ENCODE data around the gene TSPEAR. TPM values are rescaled to one million over a fixed set of nuclear protein-coding genes. Genes with fewer than 3 reads are reported as not detected.
"Not testable (repeated sequence)": the region's sequence is repeated elsewhere in the genome, so short reads cannot be mapped to it uniquely, and the experiment has no call there.

Gene TSPEAR
- total RNA-seq, 2 experiments from 2014 or later: not detected

GRCh38 chr21:44581158-44581557, 130.2 kb downstream of the TSPEAR start:
- intact Hi-C loops (cut with DNase I, micrococcal nuclease): no loop called here
- TF ChIP-seq CTCF (IDR thresholded peaks at IDR 0.05): no peak
- Mint-ChIP-seq H3K36me3 (ENCODE audit: low read depth) (no peaks in the 10 kb centered on the region), H3K4me3 (peak overlapping the region; percentile 8), H3K4me1 (ENCODE audit: low read depth) (peaks cover 24% of the 10 kb centered on the region), H3K27ac (no peak overlapping the region), H3K27me3 (peaks cover 27% of the 10 kb centered on the region), H3K9me3 (peaks cover 14% of the 10 kb centered on the region)
- H3K4me1 ChIP-seq (ENCODE audit: insufficient read depth, low read length): peaks cover 3% of the 10 kb centered on the region
- no peak for ATAC-seq (ENCODE audit: poor library complexity)
- ChIA-PET POLR2A (interaction anchor here (0.6 to 1.5 kb wide), 2 partner anchors 33 to 184 kb away, joined by 3 to 6 read pairs; no protein-coding TSS in a partner anchor), CTCF (no interaction called here)
- no peaks in the 10 kb centered on the region for H3K36me3 ChIP-seq (ENCODE audit: insufficient read depth, low read length)
- no peak for DNase-seq
- H3K27me3 ChIP-seq (ENCODE audit: control insufficient read depth in 1 of 2, insufficient read depth in 2 of 2, low read length in 2 of 2): peaks cover 0 to 10% of the 10 kb centered on the region in 2 experiments
- no peak overlapping the region for H3K4me3 ChIP-seq (ENCODE audit: low read length)
- H3K9me3 ChIP-seq (ENCODE audit: control insufficient read depth in 1 of 2, insufficient read depth in 1 of 2, low read length in 2 of 2): peaks cover 12 to 41% of the 10 kb centered on the region in 2 experiments
- H3K27ac ChIP-seq (ENCODE audit: low read depth in 1 of 2, low read length in 2 of 2): no peak overlapping the region

GRCh38 chr21:44580231-44580821, 131.0 kb downstream of the TSPEAR start, which contains the start of gene KRTAP10-5:
Gene KRTAP10-5 (minus strand): TSS chr21:44580604. CDS start chr21:44580578, 26 bp downstream.
- H3K27ac ChIP-seq (ENCODE audit: low read depth in 1 of 2, low read length in 2 of 2); H3K36me3 Mint-ChIP-seq (ENCODE audit: low read depth); H3K4me1 ChIP-seq (ENCODE audit: insufficient read depth, low read length); H3K36me3 ChIP-seq (ENCODE audit: insufficient read depth, low read length); H3K27me3 ChIP-seq (ENCODE audit: control insufficient read depth in 1 of 2, insufficient read depth in 2 of 2, low read length in 2 of 2); H3K27ac Mint-ChIP-seq; intact Hi-C loops (cut with DNase I, micrococcal nuclease); H3K4me3 ChIP-seq (ENCODE audit: low read length); DNase-seq; ATAC-seq (ENCODE audit: poor library complexity): not testable (repeated sequence)
- H3K27me3 Mint-ChIP-seq: peaks cover 21% of the 10 kb centered on the region
- ChIA-PET POLR2A (interaction anchor here (1.5 kb wide), 1 partner anchor 33 kb away, joined by 6 read pairs; no protein-coding TSS in a partner anchor), CTCF (interaction anchor here (0.6 kb wide), 1 partner anchor 48 kb away, joined by 3 read pairs; no protein-coding TSS in a partner anchor)
- peaks cover 12 to 38% of the 10 kb centered on the region in 2 experiments for H3K9me3 ChIP-seq (ENCODE audit: control insufficient read depth in 1 of 2, insufficient read depth in 1 of 2, low read length in 2 of 2)
- peak within 1 kb of the TSS; percentile 20 for H3K4me3 Mint-ChIP-seq
- peaks cover 14% of the 10 kb centered on the region for H3K9me3 Mint-ChIP-seq
- H3K4me1 Mint-ChIP-seq (ENCODE audit: low read depth): peaks cover 24% of the 10 kb centered on the region

GRCh38 chr21:44579833-44580144, 131.6 kb downstream of the TSPEAR start:
- Mint-ChIP-seq H3K27me3 (peaks cover 17% of the 10 kb centered on the region), H3K9me3 (peaks cover 14% of the 10 kb centered on the region), H3K4me3 (peak overlapping the region; percentile 20), H3K4me1 (ENCODE audit: low read depth) (peaks cover 24% of the 10 kb centered on the region), H3K36me3 (ENCODE audit: low read depth) (no peaks in the 10 kb centered on the region), H3K27ac (no peak overlapping the region)
- H3K36me3 ChIP-seq (ENCODE audit: insufficient read depth, low read length): no peaks in the 10 kb centered on the region
- peaks cover 3% of the 10 kb centered on the region for H3K4me1 ChIP-seq (ENCODE audit: insufficient read depth, low read length)
- POLR2A ChIA-PET: no interaction called here
- H3K27me3 ChIP-seq (ENCODE audit: control insufficient read depth in 1 of 2, insufficient read depth in 2 of 2, low read length in 2 of 2): no peaks in the 10 kb centered on the region
- no peak overlapping the region for H3K27ac ChIP-seq (ENCODE audit: low read depth in 1 of 2, low read length in 2 of 2)
- H3K4me3 ChIP-seq (ENCODE audit: low read length): no peak overlapping the region
- H3K9me3 ChIP-seq (ENCODE audit: control insufficient read depth in 1 of 2, insufficient read depth in 1 of 2, low read length in 2 of 2): peaks cover 12 to 41% of the 10 kb centered on the region in 2 experiments
- no peak for TF ChIP-seq CTCF (IDR thresholded peaks at IDR 0.05)
- CTCF ChIA-PET: no interaction called here
- DNase-seq (no peak), ATAC-seq (ENCODE audit: poor library complexity) (no peak)
- intact Hi-C loops (cut with DNase I, micrococcal nuclease): no loop called here
